UCSD-AML1 (cell line): ENCODE data around the gene HTR3A.
A peak's percentile ranks its signal among the peaks of the same experiment; 100 is the strongest.

ENCODE experiments used
- DNase-seq: peaks from one replicate; lab custom pipeline; 2025; ENCODE audit not compliant: unreplicated experiment; lab: John Stamatoyannopoulos, UW

HTR3A gene

GRCh38 chr11:114016986-114017385 lies 42.1 kb downstream of the HTR3A start:
- DNase-seq, result no peak

GRCh38 chr11:114017723-114018122 lies 42.8 kb downstream of the HTR3A start:
- DNase-seq, result no peak

- DNase-seq, result no peak
Measured at GRCh38 chr11:114019046-114019445, 44.1 kb downstream of the HTR3A start.

- no peak for DNase-seq
Measured at GRCh38 chr11:114019574-114019973, 44.7 kb downstream of the HTR3A start.

GRCh38 chr11:114025329-114025907 lies 50.5 kb downstream of the HTR3A start:
- DNase-seq, result no peak

GRCh38 chr11:114026355-114026754 lies 51.4 kb downstream of the HTR3A start:
- peak; percentile 30 for DNase-seq

GRCh38 chr11:114027391-114027790 lies 52.5 kb downstream of the HTR3A start:
- no peak for DNase-seq

- no peak for DNase-seq
Measured at GRCh38 chr11:114027926-114028325, 53.0 kb downstream of the HTR3A start.

- DNase-seq, result no peak
Measured at GRCh38 chr11:114031246-114031966, 56.5 kb downstream of the HTR3A start.

- DNase-seq, result no peak
Measured at GRCh38 chr11:114031967-114032320, 57.0 kb downstream of the HTR3A start.

- no peak for DNase-seq
Measured at GRCh38 chr11:114033066-114033465, 58.2 kb downstream of the HTR3A start.

- no peak for DNase-seq
Measured at GRCh38 chr11:114033572-114033971, 58.7 kb downstream of the HTR3A start.

GRCh38 chr11:114034956-114035355 lies 60.0 kb downstream of the HTR3A start:
- no peak for DNase-seq

- DNase-seq, result peak; percentile 81
Measured at GRCh38 chr11:114036147-114036811, 61.4 kb downstream of the HTR3A start.

- DNase-seq, result no peak
Measured at GRCh38 chr11:114036958-114037357, 62.0 kb downstream of the HTR3A start.

GRCh38 chr11:114039551-114039950 lies 64.6 kb downstream of the HTR3A start:
- DNase-seq, result no peak
